GM21423 (cell line): ENCODE data around the gene TLL2.

ENCODE experiments used
- ATAC-seq: cut with Tn5 transposase; IDR thresholded peaks from one replicate; pipeline ENCODE4 v1.9.1; 2021; ENCODE audit warnings: mild to moderate bottlenecking, moderate library complexity; ENCODE audit not compliant: unreplicated experiment

Gene TLL2

GRCh38 chr10:96468845-96469244 is 44.9 kb downstream of the TLL2 start:
- no peak for ATAC-seq

- ATAC-seq = no peak
Observed at GRCh38 chr10:96465599-96465998, 48.1 kb downstream of the TLL2 start.

DNA sequence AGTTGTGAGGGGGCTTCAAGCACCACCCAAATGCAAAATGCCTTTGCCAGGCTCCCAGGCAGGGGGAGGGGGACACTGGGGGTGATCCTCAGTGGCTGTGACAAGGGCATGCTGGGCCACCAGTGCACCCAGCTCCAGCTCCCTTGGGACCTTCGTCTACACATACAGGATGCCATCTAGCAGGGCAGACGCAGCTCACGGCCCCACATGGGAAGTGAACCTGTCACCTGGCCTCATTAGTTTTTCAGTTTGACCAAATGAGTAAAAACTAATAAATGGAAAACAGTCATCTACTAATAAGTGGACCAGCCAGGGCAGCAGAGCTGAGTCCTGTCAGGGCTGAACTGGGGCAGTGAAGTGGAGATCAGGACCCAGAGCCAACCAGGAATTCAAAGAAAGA is 50.2 kb downstream of the TLL2 start:
- ATAC-seq = no peak

DNA sequence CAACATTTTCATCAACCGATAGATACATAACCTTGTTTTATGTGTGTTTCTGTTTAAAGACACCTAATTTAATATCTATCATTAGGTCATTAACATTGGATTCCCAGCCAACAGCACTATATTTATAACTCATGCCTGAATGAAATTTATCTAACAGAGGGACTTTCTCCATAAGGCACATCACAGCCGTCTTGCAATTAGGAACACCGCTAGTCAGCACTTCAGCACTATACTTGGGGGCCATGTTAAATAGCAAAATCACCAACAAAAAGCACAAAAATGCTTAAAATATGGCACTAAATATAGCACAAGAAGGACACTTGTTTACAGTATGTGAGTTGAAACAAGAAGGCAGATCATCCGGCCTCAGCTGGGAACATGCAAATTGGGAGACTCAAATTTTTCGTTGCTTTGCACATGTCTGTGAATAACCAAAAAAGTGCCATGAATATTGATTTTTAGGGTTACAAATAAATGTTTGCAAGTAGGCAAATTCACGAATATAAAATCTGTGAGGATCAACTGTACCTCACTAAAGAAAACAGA is 51.0 kb downstream of the TLL2 start:
- ATAC-seq = no peak

DNA sequence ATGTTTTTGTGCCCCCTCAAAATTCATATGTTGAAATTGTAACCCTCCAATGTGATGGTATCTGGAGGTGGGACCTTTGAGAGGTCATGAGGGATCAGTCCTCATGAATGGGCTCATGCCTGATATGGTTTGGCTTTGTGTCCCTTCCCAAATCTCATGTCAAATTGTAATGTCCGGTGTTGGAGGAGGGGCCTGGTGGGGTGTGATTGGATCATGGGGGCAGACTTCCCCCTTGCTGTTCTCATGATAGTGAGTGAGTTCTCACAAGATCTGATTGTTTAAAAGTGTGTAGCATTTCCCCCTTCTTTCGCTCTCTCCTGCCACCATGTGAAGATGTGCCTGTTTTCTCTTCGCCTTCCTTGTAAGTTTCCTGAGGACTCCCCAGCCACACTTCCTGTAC is 53.4 kb downstream of the TLL2 start:
- ATAC-seq = no peak

- no peak for ATAC-seq
Observed at GRCh38 chr10:96457341-96457740, 56.4 kb downstream of the TLL2 start.

- no peak for ATAC-seq
Observed at GRCh38 chr10:96456296-96456840, 57.4 kb downstream of the TLL2 start.

DNA sequence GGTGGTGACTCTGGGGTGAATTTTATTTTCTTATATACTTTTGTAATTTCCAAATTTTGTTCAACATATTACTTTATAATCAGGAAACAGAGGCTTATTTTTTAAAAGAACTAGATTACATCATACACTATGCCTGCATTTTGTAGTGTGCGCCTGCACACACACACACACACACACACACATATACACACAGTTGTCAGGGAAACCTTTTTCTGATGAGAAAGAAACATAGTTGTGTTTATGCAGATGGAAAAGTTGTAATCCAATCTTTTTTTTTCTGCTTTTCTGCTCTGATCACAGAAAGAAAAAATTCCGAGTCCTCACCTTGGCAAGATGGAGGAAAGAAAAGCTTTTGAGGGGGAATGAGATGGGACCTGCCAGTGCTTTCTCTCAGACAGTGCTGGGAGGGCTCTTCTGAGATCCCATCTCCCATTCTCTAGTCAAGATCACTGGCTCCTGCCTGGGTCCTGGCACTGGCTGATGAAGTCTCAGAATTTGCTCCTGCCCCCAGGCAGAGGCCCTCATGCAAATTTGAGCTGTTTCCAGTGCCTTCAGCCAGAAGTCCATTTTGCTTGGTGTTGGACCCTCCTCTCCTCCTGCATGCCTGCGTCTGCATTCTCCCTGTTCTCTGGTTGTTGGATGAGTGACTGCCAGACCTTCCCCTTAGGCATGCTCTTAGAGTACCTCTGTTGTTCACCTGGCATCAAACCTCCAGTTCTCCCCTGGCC is 59.7 kb downstream of the TLL2 start:
- ATAC-seq = no peak

- no peak for ATAC-seq
Observed at GRCh38 chr10:96452494-96453153, 61.1 kb downstream of the TLL2 start.

GRCh38 chr10:96450529-96451207 is 63.1 kb downstream of the TLL2 start:
- ATAC-seq = no peak

- ATAC-seq = no peak
Observed at GRCh38 chr10:96448558-96448957, 65.2 kb downstream of the TLL2 start.

DNA sequence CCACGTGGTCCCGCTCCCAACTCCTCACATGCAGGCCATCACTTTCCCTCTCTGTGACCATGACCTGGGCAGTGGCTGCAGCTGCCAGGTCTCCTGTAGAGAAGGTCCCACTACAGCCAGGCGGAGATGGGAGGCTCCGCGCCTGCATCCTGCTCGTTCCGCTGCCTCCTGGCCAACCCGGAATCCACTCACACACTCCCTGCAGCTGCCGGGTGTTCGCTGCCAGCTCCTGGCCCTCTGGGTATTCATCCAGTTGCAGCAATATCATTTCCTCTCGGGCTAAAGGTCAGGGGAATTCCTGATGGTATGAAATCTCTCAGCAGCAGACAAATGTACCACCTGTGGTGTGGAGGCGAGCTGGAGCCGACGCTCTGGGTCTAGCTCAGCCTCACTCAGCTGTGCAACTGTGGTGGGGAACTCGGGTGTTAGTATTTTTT is 65.7 kb downstream of the TLL2 start:
- ATAC-seq = no peak

- ATAC-seq = no peak
Observed at GRCh38 chr10:96446966-96447596, 66.6 kb downstream of the TLL2 start.

DNA sequence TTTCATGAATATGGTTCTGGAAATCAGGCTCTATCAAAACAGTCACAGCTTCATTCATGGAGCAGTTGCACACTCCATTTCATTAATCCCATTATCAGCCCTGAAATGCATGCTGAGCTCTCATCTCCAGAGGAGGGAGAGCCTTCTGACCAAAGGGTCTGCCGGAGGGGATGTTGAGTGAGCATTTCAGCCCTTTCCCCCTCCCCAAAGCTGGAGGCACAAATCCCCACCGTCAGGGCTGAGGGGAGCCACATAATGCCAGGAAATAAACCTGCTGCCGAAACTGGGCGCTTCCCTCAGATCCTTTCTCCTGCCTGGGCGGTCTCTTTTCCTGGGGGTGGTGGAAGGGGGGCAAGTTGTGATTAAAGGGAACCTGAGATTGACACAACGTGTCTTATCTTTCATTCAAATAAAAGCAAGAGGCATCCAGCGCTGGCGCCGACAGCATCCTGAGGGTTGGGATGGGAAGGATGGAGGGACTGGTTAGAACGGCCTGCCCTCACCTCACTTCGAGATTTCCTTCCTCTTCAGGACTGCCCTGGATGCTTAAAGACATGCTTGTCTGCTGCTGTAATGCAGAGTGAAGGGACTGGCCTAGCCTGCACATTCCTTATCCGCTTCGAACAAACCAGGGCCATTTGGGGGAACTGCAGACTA is 71.6 kb downstream of the TLL2 start:
- ATAC-seq = no peak

DNA sequence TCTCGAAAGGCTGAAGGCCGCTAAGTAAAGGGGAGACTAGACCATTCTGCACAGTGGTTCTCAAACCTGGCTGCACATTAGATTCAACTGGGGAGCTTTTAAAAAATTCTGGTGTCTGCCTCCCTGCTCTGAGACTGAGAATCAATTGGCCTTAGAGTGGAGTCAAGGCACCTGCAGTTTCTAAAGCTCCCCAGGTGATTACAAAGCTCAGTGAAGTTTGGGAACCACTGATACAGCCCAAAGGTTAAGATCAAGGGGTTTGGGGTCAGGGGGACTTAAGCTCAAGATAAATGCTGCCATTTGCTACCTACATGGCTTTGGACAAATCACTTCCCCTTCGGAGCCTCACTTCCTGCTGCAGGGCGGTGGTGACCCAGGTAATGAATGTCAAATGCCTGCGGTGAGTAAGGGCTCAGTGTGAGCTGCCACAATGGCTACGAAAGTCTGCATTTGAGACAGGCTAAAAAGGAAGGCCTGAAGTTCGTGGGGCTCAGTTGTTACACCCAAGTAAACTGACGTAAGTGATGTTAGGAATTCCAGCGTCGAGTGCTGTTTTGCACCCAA is 72.3 kb downstream of the TLL2 start:
- ATAC-seq = no peak

GRCh38 chr10:96440361-96441292 is 73.1 kb downstream of the TLL2 start:
- ATAC-seq = no peak

GRCh38 chr10:96439725-96440124 is 74.0 kb downstream of the TLL2 start:
- no peak for ATAC-seq

GRCh38 chr10:96436035-96436434 is 77.7 kb downstream of the TLL2 start:
- ATAC-seq = no peak
